K562 (cell line): ENCODE measurements around the gene CD8A. TPM values are rescaled to one million over a fixed set of nuclear protein-coding genes. Genes with fewer than 3 reads are reported as not detected.
A peak's percentile ranks its signal among the peaks of the same experiment; 100 is the strongest.

Experiments
- ATAC-seq: fragments of 200-7000 bp; cut with Tn5 transposase; 3 replicates; pipeline ENCODE4 v1.9.1; 2020; ENCODE audit warnings: moderate library complexity
- BruUV-seq: library from RNA; stranded (reverse); fragments of 400-500 nt; replicated peaks from 2 replicates; lab custom pipeline; 2021; lab: Mats Ljungman, UMichigan
- CTCF ChIA-PET: fragments of 300-600 bp; formaldehyde crosslinking; extraction: SDS; loops from one replicate; lab custom pipeline; 2021; ENCODE audit warnings: low intra/inter-chr PET ratio; lab: Yijun Ruan, JAX
- POLR2A ChIA-PET: fragments of 300-600, 350-650 bp; sonication (Branson Sonifier 250); formaldehyde crosslinking; extraction: SDS; loops from one replicate; lab custom pipeline; 2021; ENCODE audit warnings: antibody characterized with exemption, inconsistent platforms; lab: Yijun Ruan, JAX
- DNase-seq, 4 experiments: peaks; one replicate each; pipeline versions ENCODE4 v3.0.0 to v3.0.0-alpha.2; 2011 to 2018; ENCODE audit warnings: low spot score in 3 of 4, mixed read lengths in 3 of 4; ENCODE audit errors: extremely low read depth in 1 of 4
- FAIRE-seq: peaks from 2 replicates; lab custom pipeline; 2011; peaks lifted over from hg19 to GRCh38; lab: Jason Lieb, UNC
- H2AFZ ChIP-seq: 2 replicates; pipeline ENCODE4 v1.6.0; 2011; ENCODE audit warnings: low read depth, low read length, control low read depth, inconsistent platforms
- H3K27ac ChIP-seq: fragments of 200-600 bp; 3 replicates; pipeline ENCODE4 v1.8.0; 2011; ENCODE audit warnings: low read depth, mild to moderate bottlenecking, control low read depth, inconsistent platforms, low read length, moderate library complexity, mixed read lengths; ENCODE audit errors: extremely low read depth
- H3K27me3 ChIP-seq, 2 experiments: fragments of 300-600 bp in 1 of 2; 2 replicates in 1 of 2; 3 replicates in 1 of 2; pipeline versions ENCODE4 v1.6.0 to v1.8.0; 2011; ENCODE audit warnings: inconsistent platforms in 2 of 2, low read length in 2 of 2, mild to moderate bottlenecking in 1 of 2, mixed read lengths in 1 of 2, moderate library complexity in 1 of 2; ENCODE audit not compliant: control insufficient read depth in 2 of 2, insufficient read depth in 2 of 2
- H3K36me3 ChIP-seq: fragments of 300-600 bp; 3 replicates; pipeline ENCODE4 v1.8.0; 2011; ENCODE audit warnings: mild to moderate bottlenecking, low read length, inconsistent platforms; ENCODE audit not compliant: control insufficient read depth, insufficient read depth
- H3K4me1 ChIP-seq, 2 experiments: fragments of 200-600 bp in 1 of 2; replicated peaks in 1 of 2; 2 replicates in 1 of 2; 3 replicates in 1 of 2; pipeline versions ENCODE4 v1.5.1 to v1.8.0; 2011; ENCODE audit warnings: inconsistent platforms in 2 of 2, low read length in 2 of 2, mild to moderate bottlenecking in 1 of 2, mixed read lengths in 1 of 2, moderate library complexity in 1 of 2; ENCODE audit not compliant: control insufficient read depth in 2 of 2, insufficient read depth in 2 of 2
- H3K4me2 ChIP-seq: 2 replicates; pipeline ENCODE4 v1.6.1; 2011; ENCODE audit warnings: low read length, control low read depth, inconsistent platforms, mixed read lengths; ENCODE audit not compliant: insufficient read depth
- H3K4me3 ChIP-seq: fragments of 200-600 bp; sonication (generic), shearing (Covaris generic); 2 replicates; pipeline ENCODE4 v1.5.1; 2016; ENCODE audit warnings: control low read depth, inconsistent platforms
- H3K79me2 ChIP-seq: fragments of 200-600 bp; 3 replicates; pipeline ENCODE4 v1.8.0; 2011; ENCODE audit warnings: low read length, inconsistent platforms; ENCODE audit not compliant: control insufficient read depth, insufficient read depth
- H3K9ac ChIP-seq, 2 experiments: 2 replicates each; pipeline versions ENCODE4 v1.6.0 to v1.6.1; 2011; ENCODE audit warnings: low read depth in 2 of 2, low read length in 2 of 2, control low read depth in 1 of 2, inconsistent platforms in 1 of 2, mild to moderate bottlenecking in 1 of 2, mixed read lengths in 1 of 2; ENCODE audit not compliant: insufficient read depth in 1 of 2
- H3K9me1 ChIP-seq: one replicate; pipeline ENCODE4 v1.6.0; 2011; ENCODE audit warnings: inconsistent platforms, mild to moderate bottlenecking, low read length, moderate library complexity; ENCODE audit not compliant: control insufficient read depth, insufficient read depth
- H3K9me3 ChIP-seq: replicated peaks from 2 replicates; pipeline ENCODE4 v1.5.1; 2011; ENCODE audit warnings: low read depth, low read length, inconsistent platforms; ENCODE audit not compliant: control insufficient read depth, insufficient read depth
- H4K20me1 ChIP-seq: replicated peaks from 2 replicates; pipeline ENCODE4 v1.6.1; 2011; ENCODE audit warnings: low read length, inconsistent platforms, mixed read lengths; ENCODE audit not compliant: control insufficient read depth, insufficient read depth
- ARID2 ChIP-seq: fragments of 450-650 bp; IDR thresholded peaks from 2 replicates; pipeline ENCODE4 v1.6.1; 2017; ENCODE audit warnings: antibody characterized with exemption, mild to moderate bottlenecking
- ATF7 ChIP-seq: fragments of 450-650 bp; IDR thresholded peaks from 2 replicates; pipeline ENCODE4 v1.7.1; 2014; ENCODE audit warnings: mild to moderate bottlenecking, moderate library complexity
- CEBPG ChIP-seq, 3 experiments: fragments of 200-800 bp in 1 of 3; sonication (Bioruptor generic) in 1 of 3; sonication (generic) in 1 of 3; formaldehyde crosslinking in 1 of 3; IDR thresholded peaks in 2 of 3; conservative IDR thresholded peaks in 1 of 3; 2 replicates each; pipeline versions ENCODE4 v1.6.1 to v1.8.0; 2016 to 2022; ENCODE audit warnings: missing compliant biosample characterization in 2 of 3, missing genetic modification characterization in 2 of 3, mild to moderate bottlenecking in 1 of 3, missing genetic modification reagents in 1 of 3
- CHD1 ChIP-seq: fragments of 200-600 bp; sonication (generic); IDR thresholded peaks from one replicate; pipeline ENCODE4 v1.6.1; 2012; ENCODE audit warnings: mild to moderate bottlenecking, moderate library complexity, low read length, inconsistent platforms
- CHD4 ChIP-seq: fragments of 200-600 bp; sonication (generic); IDR thresholded peaks from 3 replicates; pipeline ENCODE4 v1.6.1; 2012; ENCODE audit warnings: low read depth, mild to moderate bottlenecking, mixed read lengths, low read length, inconsistent platforms; ENCODE audit not compliant: insufficient read depth, insufficient replicate concordance, poor library complexity, severe bottlenecking
- ELF1 ChIP-seq: fragments of 200-800 bp; sonication (Bioruptor generic); IDR thresholded peaks from 2 replicates; pipeline ENCODE4 v1.6.1; 2016; ENCODE audit warnings: missing genetic modification characterization, missing compliant biosample characterization
- EZH2 ChIP-seq: IDR thresholded peaks from 2 replicates; pipeline ENCODE4 v1.6.1; 2012; ENCODE audit warnings: low read depth, mild to moderate bottlenecking, inconsistent platforms, low read length, borderline replicate concordance
- GATAD2B ChIP-seq: fragments of 450-650 bp; IDR thresholded peaks from 2 replicates; pipeline ENCODE4 v1.6.1; 2017; ENCODE audit warnings: mild to moderate bottlenecking, borderline replicate concordance
- HDAC1 ChIP-seq, 2 experiments: fragments of 450-650 bp; IDR thresholded peaks; 2 replicates each; pipeline ENCODE4 v1.6.1; 2016 to 2017; ENCODE audit warnings: inconsistent platforms in 1 of 2, mild to moderate bottlenecking in 1 of 2, moderate library complexity in 1 of 2
- MAFG ChIP-seq: fragments of 450-650 bp; conservative IDR thresholded peaks from 2 replicates; pipeline ENCODE4 v1.6.1; 2016; ENCODE audit warnings: missing genetic modification characterization, missing compliant biosample characterization
- NCOA2 ChIP-seq, 2 experiments: fragments of 450-650 bp; IDR thresholded peaks; 2 replicates each; pipeline ENCODE4 v1.6.1; 2018; ENCODE audit warnings: mild to moderate bottlenecking in 2 of 2, moderate library complexity in 1 of 2; ENCODE audit not compliant: partially characterized antibody in 2 of 2
- POLR2H ChIP-seq: IDR thresholded peaks from 2 replicates; pipeline ENCODE4 v1.6.1; 2016; ENCODE audit warnings: missing genetic modification characterization, low read depth, mild to moderate bottlenecking, control low read depth, missing compliant biosample characterization, moderate library complexity
- RBM39 ChIP-seq: fragments of 200-400 bp; formaldehyde crosslinking; optimal IDR thresholded peaks from 2 replicates; pipeline ENCODE3; 2018; ENCODE audit warnings: low read depth, low read length
- RCOR1 ChIP-seq, 2 experiments: IDR thresholded peaks; 2 replicates each; pipeline ENCODE4 v1.6.1; 2012; ENCODE audit warnings: low read depth in 2 of 2, low read length in 2 of 2, borderline replicate concordance in 1 of 2, improper control_type of control experiment in 1 of 2
- SAFB ChIP-seq: fragments of 200-400 bp; formaldehyde crosslinking; IDR thresholded peaks from 2 replicates; pipeline ENCODE4 v1.6.1; 2017; ENCODE audit warnings: low read depth, low read length, borderline replicate concordance
- SOX6 ChIP-seq: fragments of 450-650 bp; IDR thresholded peaks from 2 replicates; pipeline ENCODE4 v1.6.1; 2014; ENCODE audit warnings: mild to moderate bottlenecking
- TRIM24 ChIP-seq, 2 experiments: fragments of 450-650 bp; IDR thresholded peaks; 2 replicates each; pipeline ENCODE4 v1.6.1; 2016
- ZBTB17 ChIP-seq: fragments of 450-650 bp; formaldehyde crosslinking; IDR thresholded peaks from 2 replicates; pipeline ENCODE4 v1.4.0; 2020; ENCODE audit warnings: mild to moderate bottlenecking
- ZNF24 ChIP-seq: fragments of 450-650 bp; IDR thresholded peaks from 2 replicates; pipeline ENCODE4 v1.6.1; 2016
- ZNF384 ChIP-seq: IDR thresholded peaks from 2 replicates; pipeline ENCODE4 v1.6.1; 2012; ENCODE audit warnings: low read depth, low read length, improper control_type of control experiment
- WGBS: fragments of 100-300 bp; shearing (Covaris generic); methylation state at CpG from one replicate; pipeline ENCODE4 v1.1.6; 2016; ENCODE audit warnings: low coverage, mixed read lengths; ENCODE audit not compliant: insufficient coverage; ENCODE audit errors: missing lambda C conversion rate; 5-methylcytosine and 5-hydroxymethylcytosine counted together
- in situ Hi-C: fragments of 300-500 bp; cut with MboI; formaldehyde crosslinking; loops from 4 replicates; pipeline ENCODE4 v1.15.0; 2018; ENCODE audit warnings: inconsistent platforms, mixed read lengths
- intact Hi-C: fragments of 100-400 bp; cut with micrococcal nuclease; formaldehyde crosslinking; loops from 2 replicates; pipeline ENCODE4 v1.14.2; 2022
- polyA plus RNA-seq, 8 experiments: library from polyadenylated mRNA; depleted of rRNA in 4 of 8; stranded (reverse) in 5 of 8; unstranded in 3 of 8; fragments of >200 nt; fragmentation: Nextera tagmentation in 2 of 8; fragmentation: Illumina TruSeq in 1 of 8; extraction: Ambion mirVana in 2 of 8; extraction: Trizol in 1 of 8; gene quantifications; 2 replicates each; pipeline versions ENCODE4 v1.2.1 to v1.2.3, GENCODE V29; 2011 to 2014; ENCODE audit warnings: inconsistent platforms in 1 of 8, missing spikeins in 1 of 8
- total RNA-seq, 7 experiments: library from RNA; depleted of rRNA in 6 of 7; stranded (reverse); fragments of >200 nt in 6 of 7; fragmentation: Illumina TruSeq in 2 of 7; extraction: Trizol in 2 of 7; gene quantifications; 2 replicates each; pipeline versions ENCODE4 v1.2.1 to v1.2.3, GENCODE V29; 2011 to 2021; ENCODE audit warnings: low replicate concordance in 1 of 7
- TF ChIP-seq, protein P1 (sequence below): fragments of 250-450 bp; sonication (Bioruptor Pico); IDR thresholded peaks from 2 replicates; pipeline ENCODE4 v1.5.0; 2022; ENCODE audit warnings: mild to moderate bottlenecking

Gene CD8A
- total and polyA plus RNA-seq, 9 of the 15 experiments (the other 6 are each of a cell fraction or from before 2014, with no cell fraction given) = 0.07 TPM; not detected in 8

DNA sequence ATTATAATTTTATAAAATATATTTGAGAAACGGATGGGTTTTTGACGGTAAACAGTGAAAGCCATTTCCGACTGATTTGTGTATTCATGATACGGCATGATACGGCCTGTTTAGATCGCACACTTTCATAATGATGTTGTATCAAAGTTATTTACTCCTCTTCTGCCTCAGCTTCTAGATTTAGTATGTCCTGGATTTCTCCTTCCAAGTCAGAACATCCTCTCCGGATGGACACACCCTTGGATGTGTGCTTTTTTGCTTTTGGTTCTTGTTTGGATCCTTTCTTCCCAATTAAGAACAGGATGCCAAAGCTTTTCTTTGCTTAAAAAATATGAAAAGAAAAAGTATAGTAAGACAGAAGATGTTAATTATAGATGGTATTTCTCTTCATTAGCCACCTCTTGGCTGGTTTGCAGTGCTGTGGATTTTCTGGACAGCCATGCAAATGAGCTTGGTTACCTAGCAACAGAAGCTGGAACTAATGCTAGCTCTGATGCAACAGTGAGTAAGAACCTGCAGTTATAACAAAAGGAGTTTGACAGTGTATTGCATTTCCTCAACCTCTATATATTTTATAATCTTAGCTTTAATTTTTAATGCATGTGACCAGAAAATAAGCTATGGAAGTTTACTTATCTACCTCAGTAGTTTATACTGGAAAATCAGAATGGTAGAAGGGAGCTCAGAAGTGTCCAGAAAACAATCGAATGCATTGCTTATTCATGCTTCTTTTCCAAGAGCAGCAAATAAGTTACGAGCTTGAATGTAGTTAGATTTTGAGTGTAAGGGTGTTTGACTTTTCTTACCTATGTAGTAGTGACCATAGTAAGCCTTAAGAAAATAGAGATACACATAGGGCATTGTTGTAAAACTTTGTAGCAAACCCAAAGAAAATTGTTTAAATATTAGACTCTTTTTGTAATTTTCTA is 42.7 kb downstream of the CD8A start:
- Histone ChIP-seq H3K36me3 (peaks cover 52% of the 10 kb centered on the region), H2AFZ (no peak overlapping the region), H3K9me1 (no peaks in the 10 kb centered on the region), H3K27ac (no peak overlapping the region; the same call in 2 of the 3 replicates), H4K20me1 (no peaks in the 10 kb centered on the region), H3K9ac (no peak overlapping the region), H3K4me2 (no peak overlapping the region), H3K27me3 (no peaks in the 10 kb centered on the region), H3K79me2 (peaks cover 32% of the 10 kb centered on the region), H3K4me1 (peaks cover 0 to 7% of the 10 kb centered on the region in 2 experiments; a peak in 2 of 5 replicates), H3K4me3 (no peak overlapping the region), H3K9me3 (no peaks in the 10 kb centered on the region)
- 84% methylated on average over 9 of the region's 9 CpGs for WGBS
- FAIRE-seq (no peak), DNase-seq (peak in 2 of 4 experiments; percentile 17 to 30), ATAC-seq (peak; percentile 92)
- ChIA-PET CTCF (no interaction called here), POLR2A (interaction anchor here (1.1 kb wide), 1 partner anchor 10 kb away, joined by 4 read pairs; no protein-coding TSS in a partner anchor)
- no TSS peak for BruUV-seq
- in situ Hi-C loops = no loop called here
- intact Hi-C loops = no loop called here
- 0 out of 2 replicates have a peak, but pooled peaks have one; percentile 22 for TF ChIP-seq ELF1 (tag)
- no peak for TF ChIP-seq GATAD2B
- no peak for TF ChIP-seq ZBTB17 (CRISPR knock-in tag)
- no peak for TF ChIP-seq ZNF384
- peak; percentile 93 for TF ChIP-seq CEBPG (CRISPR knock-in tag; IDR thresholded peaks at IDR 0.05)
- TF ChIP-seq CEBPG (tag; conservative IDR thresholded peaks at IDR 0.05 in 1 of 2, IDR thresholded peaks at IDR 0.05 in 1 of 2) = peak; percentile 87 to 98
- no peak for TF ChIP-seq CHD1
- no peak for TF ChIP-seq RBM39
- peak; percentile 62; the same call in 1 of the 2 replicates for TF ChIP-seq POLR2H (tag)
- TF ChIP-seq, protein P1, sequence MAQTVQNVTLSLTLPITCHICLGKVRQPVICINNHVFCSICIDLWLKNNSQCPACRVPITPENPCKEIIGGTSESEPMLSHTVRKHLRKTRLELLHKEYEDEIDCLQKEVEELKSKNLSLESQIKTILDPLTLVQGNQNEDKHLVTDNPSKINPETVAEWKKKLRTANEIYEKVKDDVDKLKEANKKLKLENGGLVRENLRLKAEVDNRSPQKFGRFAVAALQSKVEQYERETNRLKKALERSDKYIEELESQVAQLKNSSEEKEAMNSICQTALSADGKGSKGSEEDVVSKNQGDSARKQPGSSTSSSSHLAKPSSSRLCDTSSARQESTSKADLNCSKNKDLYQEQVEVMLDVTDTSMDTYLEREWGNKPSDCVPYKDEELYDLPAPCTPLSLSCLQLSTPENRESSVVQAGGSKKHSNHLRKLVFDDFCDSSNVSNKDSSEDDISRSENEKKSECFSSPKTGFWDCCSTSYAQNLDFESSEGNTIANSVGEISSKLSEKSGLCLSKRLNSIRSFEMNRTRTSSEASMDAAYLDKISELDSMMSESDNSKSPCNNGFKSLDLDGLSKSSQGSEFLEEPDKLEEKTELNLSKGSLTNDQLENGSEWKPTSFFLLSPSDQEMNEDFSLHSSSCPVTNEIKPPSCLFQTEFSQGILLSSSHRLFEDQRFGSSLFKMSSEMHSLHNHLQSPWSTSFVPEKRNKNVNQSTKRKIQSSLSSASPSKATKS (CRISPR knock-in tag) = no peak
- peak in 1 of 2 experiments; percentile 12 for TF ChIP-seq NCOA2 (IDR thresholded peaks at IDR 0.05; ENCODE audit: partially characterized antibody in 2 of 2)
- TF ChIP-seq MAFG (tag) = no peak
- 0 out of 4 replicates have a peak, but pooled peaks of 1 of the 2 experiments have one; percentile 13 for TF ChIP-seq RCOR1 (IDR thresholded peaks at IDR 0.05; ENCODE audit: borderline replicate concordance in 1 of 2, low read depth in 2 of 2, low read length in 2 of 2)
- TF ChIP-seq ATF7 = peak; percentile 86
- TF ChIP-seq ZNF24 = peak; percentile 93
- no peak for TF ChIP-seq ARID2
- TF ChIP-seq CHD4 = no peak
- no peak for TF ChIP-seq EZH2
- no peak for TF ChIP-seq HDAC1 (IDR thresholded peaks at IDR 0.05)
- TF ChIP-seq SOX6 = peak; percentile 63
- peak; percentile 93 to 97 for TF ChIP-seq TRIM24 (IDR thresholded peaks at IDR 0.05)
- TF ChIP-seq SAFB = no peak
